B cell (primary cell): ENCODE data around the gene CAVIN1. TPM values are rescaled to one million over a fixed set of nuclear protein-coding genes. Genes with fewer than 3 reads are reported as not detected.
A peak's percentile ranks its signal among the peaks of the same experiment; 100 is the strongest.

Experiments
- ATAC-seq: fragments of 200-7000 bp; cut with Tn5 transposase; one replicate; pipeline ENCODE4 v1.10.0; 2021; ENCODE audit warnings: low read depth, mild to moderate bottlenecking, moderate number of reproducible peaks, moderate library complexity
- CTCF ChIA-PET: fragments of 350-600 bp; sonication (Branson Sonifier 250); formaldehyde crosslinking; loops from one replicate; lab custom pipeline; 2021; ENCODE audit warnings: antibody characterized with exemption, inconsistent platforms; lab: Charles Lee
- POLR2A ChIA-PET: fragments of 350-600 bp; sonication (Branson Sonifier 250); formaldehyde crosslinking; loops from one replicate; lab custom pipeline; 2021; ENCODE audit warnings: antibody characterized with exemption; lab: Charles Lee
- DNase-seq: peaks from one replicate; pipeline ENCODE4 v3.0.0; 2013
- H2AFZ ChIP-seq: 2 replicates; pipeline ENCODE4 v1.6.1; 2012; ENCODE audit warnings: mild to moderate bottlenecking, low read depth, low read length; ENCODE audit not compliant: insufficient read depth, poor library complexity, severe bottlenecking
- H3K27ac ChIP-seq, 2 donors: 1 replicate in 1 of 2; 2 replicates in 1 of 2; pipeline ENCODE4 v1.5.1; 2012 to 2013; ENCODE audit warnings: low read length in 2 of 2, mild to moderate bottlenecking in 2 of 2, moderate library complexity in 1 of 2
- H3K27me3 ChIP-seq, 4 experiments: fragments of 200-600 bp in 1 of 4; sonication (generic) in 1 of 4; replicated peaks in 1 of 4; 1 replicate in 2 of 4; 2 replicates in 2 of 4; pipeline versions ENCODE4 v1.6.1 to v1.7.0; 2013 to 2016; ENCODE audit warnings: low read length in 3 of 4, mild to moderate bottlenecking in 2 of 4, mixed read lengths in 1 of 4, moderate library complexity in 1 of 4; ENCODE audit not compliant: insufficient read depth in 4 of 4, control insufficient read depth in 3 of 4; ENCODE audit errors: control extremely low read depth in 1 of 4
- H3K36me3 ChIP-seq, 2 experiments: replicated peaks in 1 of 2; 1 replicate in 1 of 2; 2 replicates in 1 of 2; pipeline versions ENCODE4 v1.6.1 to v1.7.1; 2013; ENCODE audit warnings: low read length in 1 of 2; ENCODE audit not compliant: insufficient read depth in 2 of 2, control insufficient read depth in 1 of 2; ENCODE audit errors: control extremely low read depth in 1 of 2, extremely low read depth in 1 of 2
- H3K4me1 ChIP-seq, 2 donors: fragments of 200-600 bp in 1 of 2; sonication (generic) in 1 of 2; 1 replicate in 1 of 2; 2 replicates in 1 of 2; pipeline versions ENCODE4 v1.5.1 to v1.6.1; 2013 to 2017; ENCODE audit warnings: low read length in 2 of 2; ENCODE audit not compliant: control insufficient read depth in 2 of 2, insufficient read depth in 2 of 2
- H3K4me2 ChIP-seq: replicated peaks from 2 replicates; pipeline ENCODE3; 2012; ENCODE audit warnings: mild to moderate bottlenecking, low read depth, low read length; ENCODE audit not compliant: poor library complexity, severe bottlenecking
- H3K4me3 ChIP-seq, 5 experiments: fragments of 200-600 bp in 1 of 5; sonication (generic) in 1 of 5; 1 replicate in 3 of 5; 2 replicates in 2 of 5; pipeline versions ENCODE4 v1.5.1 to v1.7.0; 2011 to 2016; ENCODE audit warnings: low read length in 4 of 5, mild to moderate bottlenecking in 4 of 5, low read depth in 2 of 5, control low read depth in 1 of 5, moderate library complexity in 1 of 5; ENCODE audit not compliant: insufficient read depth in 1 of 5; ENCODE audit errors: control extremely low read depth in 1 of 5, extremely low read depth in 1 of 5
- H3K79me2 ChIP-seq: fragments of 200-600 bp; sonication (generic); one replicate; pipeline ENCODE4 v1.6.0; 2016; ENCODE audit warnings: low read length; ENCODE audit not compliant: control insufficient read depth, insufficient read depth
- H3K9ac ChIP-seq: fragments of 200-600 bp; sonication (generic); 2 replicates; pipeline ENCODE4 v1.6.1; 2017; ENCODE audit warnings: mild to moderate bottlenecking, low read length, moderate library complexity
- H3K9me3 ChIP-seq, 3 donors: one replicate each; pipeline versions ENCODE4 v1.6.1 to v1.7.1; 2013; ENCODE audit warnings: low read length in 2 of 3; ENCODE audit not compliant: control insufficient read depth in 2 of 3, insufficient read depth in 1 of 3; ENCODE audit errors: control extremely low read depth in 1 of 3
- H4K20me1 ChIP-seq: 2 replicates; pipeline ENCODE4 v1.6.0; 2012; ENCODE audit warnings: mild to moderate bottlenecking, low read length; ENCODE audit not compliant: insufficient read depth, control insufficient read depth, poor library complexity, severe bottlenecking
- H3K27ac Mint-ChIP-seq: one replicate; pipeline ENCODE4 v1.8.0; 2021; ENCODE audit warnings: mixed read lengths
- H3K27me3 Mint-ChIP-seq: one replicate; pipeline ENCODE4 v1.8.0; 2021; ENCODE audit warnings: mixed read lengths
- H3K4me1 Mint-ChIP-seq: one replicate; pipeline ENCODE4 v1.8.0; 2021; ENCODE audit warnings: mixed read lengths
- H3K4me3 Mint-ChIP-seq: one replicate; pipeline ENCODE4 v1.8.0; 2021; ENCODE audit warnings: mixed read lengths
- H3K9me3 Mint-ChIP-seq: one replicate; pipeline ENCODE4 v1.8.0; 2022; ENCODE audit warnings: mixed read lengths; ENCODE audit not compliant: insufficient read depth
- EZH2 ChIP-seq: IDR thresholded peaks from 2 replicates; pipeline ENCODE4 v1.6.1; 2012; ENCODE audit warnings: borderline replicate concordance, low read depth, mild to moderate bottlenecking, moderate library complexity, low read length; ENCODE audit not compliant: insufficient read depth, poor library complexity, severe bottlenecking
- WGBS: methylation state at CpG from one replicate; pipeline ENCODE4 v1.1.5; 2013; ENCODE audit warnings: missing lambda C conversion rate; ENCODE audit not compliant: insufficient coverage; 5-methylcytosine and 5-hydroxymethylcytosine counted together
- intact Hi-C: fragments of 100-400 bp; cut with micrococcal nuclease; formaldehyde crosslinking; loops from one replicate; pipeline ENCODE4 v1.10.0; 2022
- polyA plus RNA-seq: library from polyadenylated mRNA; depleted of rRNA; stranded (reverse); fragments of >200 nt; gene quantifications from 2 replicates; pipeline ENCODE4 v1.2.3, GENCODE V29; 2012
- total RNA-seq, 2 donors: library from RNA; stranded (reverse); fragments of 120-200 nt in 1 of 2; gene quantifications; 1 replicate in 1 of 2; 2 replicates in 1 of 2; pipeline versions ENCODE4 v1.2.3 to v1.2.4, GENCODE V29; 2013 to 2022
- TF ChIP-seq, protein P1 (sequence below): fragments of 200-600 bp; IDR thresholded peaks from one replicate; pipeline ENCODE4 v1.8.0; 2022; ENCODE audit warnings: antibody characterized with exemption, mild to moderate bottlenecking

The CAVIN1 gene
- total and polyA plus RNA-seq, 2 donors (not counting 1 experiment from before 2014, with no cell fraction given): not detected

DNA sequence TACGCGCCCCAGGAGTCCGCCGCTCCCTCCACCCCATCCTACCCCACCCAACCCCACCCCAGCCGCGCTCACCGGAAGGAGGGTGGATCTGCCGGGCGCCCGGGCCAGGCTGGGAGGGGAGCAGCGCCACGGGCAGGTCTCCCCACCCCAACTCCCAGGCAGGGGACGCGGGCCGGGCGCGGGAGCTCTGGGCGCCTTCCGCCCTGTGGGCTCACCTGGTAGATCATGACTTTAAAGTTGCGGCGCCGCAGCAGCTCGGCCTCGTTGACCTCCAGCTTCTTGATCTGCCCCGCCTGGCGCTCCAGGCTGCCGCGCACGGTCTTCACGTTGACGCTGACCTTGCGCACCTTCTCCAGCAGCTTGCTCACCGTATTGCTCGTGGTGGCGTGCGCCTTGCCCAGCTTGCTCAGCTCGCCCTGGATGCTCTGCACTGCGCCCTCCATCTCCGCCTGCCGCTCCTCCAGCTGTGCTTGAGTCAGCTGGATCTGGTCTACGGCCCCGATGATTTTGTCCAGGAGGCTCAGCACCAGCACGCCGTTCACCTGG, 571 bp downstream of the CAVIN1 start:
- H3K27ac Mint-ChIP-seq: peak overlapping the region; percentile 13
- peaks cover 0 to 13% (median 0%) of the 10 kb centered on the region in 3 donors for H3K9me3 ChIP-seq
- TF ChIP-seq EZH2: no peak
- TF ChIP-seq, protein P1, sequence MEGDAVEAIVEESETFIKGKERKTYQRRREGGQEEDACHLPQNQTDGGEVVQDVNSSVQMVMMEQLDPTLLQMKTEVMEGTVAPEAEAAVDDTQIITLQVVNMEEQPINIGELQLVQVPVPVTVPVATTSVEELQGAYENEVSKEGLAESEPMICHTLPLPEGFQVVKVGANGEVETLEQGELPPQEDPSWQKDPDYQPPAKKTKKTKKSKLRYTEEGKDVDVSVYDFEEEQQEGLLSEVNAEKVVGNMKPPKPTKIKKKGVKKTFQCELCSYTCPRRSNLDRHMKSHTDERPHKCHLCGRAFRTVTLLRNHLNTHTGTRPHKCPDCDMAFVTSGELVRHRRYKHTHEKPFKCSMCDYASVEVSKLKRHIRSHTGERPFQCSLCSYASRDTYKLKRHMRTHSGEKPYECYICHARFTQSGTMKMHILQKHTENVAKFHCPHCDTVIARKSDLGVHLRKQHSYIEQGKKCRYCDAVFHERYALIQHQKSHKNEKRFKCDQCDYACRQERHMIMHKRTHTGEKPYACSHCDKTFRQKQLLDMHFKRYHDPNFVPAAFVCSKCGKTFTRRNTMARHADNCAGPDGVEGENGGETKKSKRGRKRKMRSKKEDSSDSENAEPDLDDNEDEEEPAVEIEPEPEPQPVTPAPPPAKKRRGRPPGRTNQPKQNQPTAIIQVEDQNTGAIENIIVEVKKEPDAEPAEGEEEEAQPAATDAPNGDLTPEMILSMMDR: no peak
- H3K4me3 ChIP-seq: peak overlapping the region in 4 of 5 experiments; percentile 38 to 63 (median 50)
- under 1% methylated on average over 41 of the region's 44 CpGs for WGBS
- CTCF ChIA-PET: interaction anchor here (0.5 to 1.8 kb wide), 8 partner anchors 12 to 156 kb away, joined by 3 to 7 read pairs (median 4); no protein-coding TSS in a partner anchor
- peaks cover 0 to 49% (median 27%) of the 10 kb centered on the region in 4 experiments for H3K27me3 ChIP-seq
- peak overlapping the region; percentile 93 for H3K4me3 Mint-ChIP-seq
- H3K27me3 Mint-ChIP-seq: peaks cover 38% of the 10 kb centered on the region
- DNase-seq (peak; percentile 62), ATAC-seq (peak; percentile 47)
- H3K9me3 Mint-ChIP-seq: no peaks in the 10 kb centered on the region
- peak overlapping the region; percentile 86 for H3K4me2 ChIP-seq
- H3K4me1 Mint-ChIP-seq: peaks cover 21% of the 10 kb centered on the region
- H3K27ac ChIP-seq: no peak overlapping the region
- H3K36me3 ChIP-seq: no peaks in the 10 kb centered on the region
- H3K4me1 ChIP-seq: peaks cover 23 to 24% of the 10 kb centered on the region in 2 donors
- POLR2A ChIA-PET: interaction anchor here (0.5 kb wide), 1 partner anchor 32 kb away, joined by 8 read pairs; no protein-coding TSS in a partner anchor
- peak overlapping the region; percentile 73 for H2AFZ ChIP-seq
- H3K9ac ChIP-seq: peak overlapping the region; percentile 56
- no peaks in the 10 kb centered on the region for H3K79me2 ChIP-seq
- H4K20me1 ChIP-seq: no peaks in the 10 kb centered on the region
- intact Hi-C loops: no loop called here
